MG63 (cell line): ENCODE results near the gene CXXC1. TPM values are rescaled to one million over a fixed set of nuclear protein-coding genes. Genes with fewer than 3 reads are reported as not detected.
A peak's percentile ranks its signal among the peaks of the same experiment; 100 is the strongest.
"Not testable (repeated sequence)": the region's sequence is repeated elsewhere in the genome, so short reads cannot be mapped to it uniquely, and the experiment has no call there.

Experiments
- DNase-seq: peaks from one replicate; pipeline ENCODE4 v3.0.0-alpha.2; 2020
- H3K27me3 ChIP-seq: fragments of 250-450 bp; sonication (Bioruptor Pico); 2 replicates; pipeline ENCODE4 v1.5.1; 2020; ENCODE audit warnings: mild to moderate bottlenecking, moderate library complexity
- H3K36me3 ChIP-seq: fragments of 250-450 bp; sonication (Bioruptor Pico); 2 replicates; pipeline ENCODE4 v1.5.1; 2020; ENCODE audit warnings: mild to moderate bottlenecking, moderate library complexity
- H3K4me3 ChIP-seq: fragments of 250-450 bp; sonication (Bioruptor Pico); 2 replicates; pipeline ENCODE4 v1.5.1; 2020; ENCODE audit warnings: mild to moderate bottlenecking, moderate library complexity
- H3K9me3 ChIP-seq: fragments of 250-450 bp; sonication (Bioruptor Pico); 2 replicates; pipeline ENCODE4 v1.5.1; 2020; ENCODE audit warnings: mild to moderate bottlenecking, moderate library complexity
- total RNA-seq: library from RNA; depleted of rRNA; stranded (reverse); fragments of >200 nt; shearing (Covaris generic); gene quantifications from 2 replicates; pipeline ENCODE4 v1.2.3, GENCODE V29; 2014; ENCODE audit warnings: low replicate concordance

The CXXC1 gene
- total RNA-seq, 1 experiment from 2014 or later: 59.3 TPM

DNA sequence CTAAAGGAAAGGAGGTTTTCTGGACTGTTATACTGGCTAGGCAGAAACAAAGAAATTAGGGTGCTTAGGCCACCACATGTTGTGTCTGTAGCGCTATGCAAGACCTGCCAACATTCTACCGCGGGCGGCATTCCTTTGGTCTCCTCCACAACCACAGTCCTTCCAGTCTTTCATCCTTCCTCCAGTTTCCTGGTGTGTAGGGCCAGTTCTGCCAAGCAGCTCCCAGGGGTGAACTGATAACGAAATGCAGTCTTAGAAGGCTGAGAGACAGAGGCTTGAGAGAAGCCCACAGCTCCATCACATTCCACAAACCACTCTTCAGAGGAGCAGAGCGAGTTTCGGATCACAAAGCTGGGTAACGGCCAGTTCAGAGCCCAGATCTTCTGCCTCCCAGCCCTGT is 19.5 kb upstream of the CXXC1 start:
- no peaks in the 10 kb centered on the region; the same call in 1 of the 2 replicates for H3K27me3 ChIP-seq
- no peak for DNase-seq
- H3K9me3 ChIP-seq: peaks cover 6% of the 10 kb centered on the region
- no peaks in the 10 kb centered on the region for H3K36me3 ChIP-seq
- no peak overlapping the region; the same call in 1 of the 2 replicates for H3K4me3 ChIP-seq

- Histone ChIP-seq H3K9me3 (peaks cover 6% of the 10 kb centered on the region), H3K36me3 (no peaks in the 10 kb centered on the region), H3K27me3 (no peaks in the 10 kb centered on the region; the same call in 1 of the 2 replicates), H3K4me3 (no peak overlapping the region)
- no peak for DNase-seq
Measured at GRCh38 chr18:50301074-50301473, 13.6 kb upstream of the CXXC1 start.

DNA sequence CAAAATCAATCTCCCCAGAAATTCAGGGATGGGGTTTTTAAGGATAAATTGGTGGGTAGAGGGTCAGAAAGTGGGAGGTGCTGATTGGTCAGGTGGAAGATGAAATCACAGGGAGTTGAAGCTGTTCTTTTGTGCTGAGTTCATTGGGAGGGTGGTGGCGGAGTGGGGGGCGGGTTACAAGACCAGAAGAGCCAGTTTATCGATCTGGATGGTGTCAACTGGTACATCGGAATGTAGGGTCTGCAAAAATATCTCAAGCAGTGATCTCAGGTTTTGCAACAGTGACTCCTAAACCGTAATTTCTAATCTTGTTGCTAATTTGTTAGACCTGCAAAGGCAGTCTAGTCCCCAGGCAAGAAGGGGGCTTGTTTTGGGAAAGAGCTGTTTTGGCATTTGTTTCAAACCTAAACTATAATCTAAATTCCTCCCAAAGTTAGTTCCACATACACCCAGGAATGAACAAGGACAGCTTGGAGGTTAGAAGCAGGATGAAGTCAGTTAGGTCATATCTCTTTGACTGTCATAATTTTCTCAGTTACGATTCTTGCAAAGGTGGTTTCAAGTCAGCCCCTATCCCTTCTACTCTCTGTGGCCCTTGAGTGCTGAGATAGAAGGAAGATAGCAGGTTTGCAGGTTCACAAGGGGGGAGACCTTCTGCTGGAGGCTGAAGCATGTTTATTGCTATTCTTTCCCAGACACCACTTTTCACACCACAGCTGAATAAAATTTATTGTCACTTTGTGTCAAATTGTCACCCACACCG is 12.3 kb upstream of the CXXC1 start:
- H3K9me3 ChIP-seq: peaks cover under 1% of the 10 kb centered on the region
- H3K27me3 ChIP-seq: no peaks in the 10 kb centered on the region; the same call in 1 of the 2 replicates
- no peak overlapping the region for H3K4me3 ChIP-seq
- H3K36me3 ChIP-seq: no peaks in the 10 kb centered on the region
- no peak for DNase-seq

- Histone ChIP-seq H3K9me3 (no peaks in the 10 kb centered on the region), H3K4me3 (no peak overlapping the region), H3K36me3 (no peaks in the 10 kb centered on the region), H3K27me3 (no peaks in the 10 kb centered on the region)
- DNase-seq: no peak
Measured at GRCh38 chr18:50298443-50299284, 11.2 kb upstream of the CXXC1 start.

GRCh38 chr18:50297621-50298442 is 10.3 kb upstream of the CXXC1 start:
- peak; percentile 36 for DNase-seq
- no peaks in the 10 kb centered on the region for H3K9me3 ChIP-seq
- peak overlapping the region; percentile 6; the same call in 1 of the 2 replicates for H3K4me3 ChIP-seq
- H3K27me3 ChIP-seq: no peaks in the 10 kb centered on the region
- no peaks in the 10 kb centered on the region for H3K36me3 ChIP-seq

DNA sequence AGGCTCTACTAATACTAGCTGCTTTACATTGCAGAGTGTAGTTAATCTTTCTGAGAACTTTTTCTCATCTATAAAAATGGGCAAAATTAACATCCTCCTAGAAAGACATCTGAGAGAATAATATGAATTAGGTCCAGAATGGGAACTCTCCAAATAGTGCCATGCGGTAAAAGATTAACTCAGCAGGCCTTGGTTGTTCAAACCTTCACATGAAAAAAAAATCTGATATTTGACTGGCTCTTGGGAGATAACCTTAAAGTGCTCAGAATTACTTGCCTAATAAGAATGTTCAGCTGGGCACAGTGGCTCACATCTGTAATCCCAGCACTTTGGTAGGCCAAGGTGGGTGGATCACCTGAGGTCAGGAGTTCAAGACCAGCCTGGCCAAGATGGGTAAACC is 5.5 kb upstream of the CXXC1 start:
- DNase-seq: no peak
- Histone ChIP-seq H3K36me3 (no peaks in the 10 kb centered on the region), H3K4me3 (no peak overlapping the region), H3K9me3 (no peaks in the 10 kb centered on the region), H3K27me3 (no peaks in the 10 kb centered on the region)

GRCh38 chr18:50289108-50289443 is 1.6 kb upstream of the CXXC1 start:
- Histone ChIP-seq H3K36me3 (peaks cover 10% of the 10 kb centered on the region), H3K4me3 (no peak overlapping the region), H3K9me3 (no peaks in the 10 kb centered on the region), H3K27me3 (no peaks in the 10 kb centered on the region)
- no peak for DNase-seq

- H3K9me3 ChIP-seq, DNase-seq, H3K27me3 ChIP-seq: not testable (repeated sequence)
- Histone ChIP-seq H3K36me3 (peaks cover 16% of the 10 kb centered on the region), H3K4me3 (peak overlapping the region; percentile 74)
Measured at GRCh38 chr18:50288348-50289107, 1.0 kb upstream of the CXXC1 start.

GRCh38 chr18:50287028-50287440 is 458 bp downstream of the CXXC1 start:
- no peaks in the 10 kb centered on the region for H3K9me3 ChIP-seq
- no peak for DNase-seq
- H3K4me3 ChIP-seq: peak overlapping the region; percentile 74
- peaks cover 28% of the 10 kb centered on the region for H3K36me3 ChIP-seq
- H3K27me3 ChIP-seq: no peaks in the 10 kb centered on the region

DNA sequence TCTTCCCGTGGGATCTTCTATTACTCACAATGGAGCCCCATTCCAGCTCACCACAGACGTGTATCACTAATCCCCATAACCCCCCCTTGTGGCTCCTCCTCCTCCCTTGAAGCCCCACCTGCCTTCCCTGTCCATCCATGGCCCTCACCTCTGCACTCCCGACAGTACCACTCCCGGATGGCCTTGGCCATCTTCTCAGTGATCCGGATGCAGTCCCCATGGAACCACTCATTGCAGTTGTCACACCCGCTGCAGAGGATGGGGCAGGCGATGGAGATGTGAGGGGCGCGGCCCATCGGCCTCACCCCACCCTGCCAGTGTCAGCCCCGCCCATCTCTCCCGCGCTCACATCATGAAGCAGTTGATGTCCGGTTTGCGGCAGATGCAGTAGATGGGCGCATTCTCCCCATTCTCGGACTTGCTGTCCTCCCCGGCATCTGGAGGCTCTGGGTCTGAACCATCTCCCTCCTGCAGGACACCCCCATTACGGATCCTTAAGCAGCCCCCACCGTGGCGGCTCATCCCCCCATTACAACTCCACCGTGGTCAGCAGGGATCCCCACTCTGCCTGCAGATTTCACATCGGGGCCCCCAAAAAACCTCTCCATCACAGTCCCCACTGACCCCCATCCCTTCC is 983 bp downstream of the CXXC1 start:
- H3K36me3 ChIP-seq: peaks cover 31% of the 10 kb centered on the region
- peak overlapping the region; percentile 74 for H3K4me3 ChIP-seq
- no peaks in the 10 kb centered on the region for H3K27me3 ChIP-seq
- H3K9me3 ChIP-seq: no peaks in the 10 kb centered on the region
- DNase-seq: peak; percentile 46

DNA sequence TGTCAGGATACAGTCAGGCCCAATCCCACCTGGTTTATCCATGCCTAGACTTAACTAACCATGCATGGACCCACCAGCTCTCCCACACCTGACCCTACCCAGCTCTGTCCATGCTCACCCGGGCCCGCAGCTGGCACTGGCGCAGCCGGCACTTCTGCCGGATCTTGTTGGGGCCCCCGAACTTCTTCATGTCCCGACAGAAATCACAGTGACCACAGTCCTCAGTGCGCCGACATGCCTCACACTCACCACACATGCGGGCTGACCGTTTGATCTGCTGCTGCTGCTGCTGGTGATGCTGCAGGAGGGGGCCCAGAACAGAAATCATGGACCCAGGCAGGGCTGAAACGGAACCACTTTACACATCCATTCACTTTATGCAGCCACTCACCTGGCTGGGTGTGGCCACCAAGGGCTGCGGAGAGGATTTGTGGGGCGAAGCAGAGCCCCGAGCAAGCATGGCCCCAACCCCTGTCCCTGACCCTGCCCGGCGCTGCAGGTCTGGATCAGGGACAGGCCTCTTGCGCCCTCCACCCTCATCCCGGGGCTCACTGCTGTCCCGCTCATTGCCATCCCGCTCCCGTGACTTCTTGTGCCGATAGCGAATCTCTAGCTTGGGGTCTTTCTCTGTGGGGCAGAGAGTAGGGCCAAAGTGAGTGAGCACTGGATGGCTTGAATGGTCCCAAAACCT is 1.7 kb downstream of the CXXC1 start:
- no peak for DNase-seq
- Histone ChIP-seq H3K36me3 (peaks cover 36% of the 10 kb centered on the region), H3K4me3 (no peak overlapping the region), H3K9me3 (no peaks in the 10 kb centered on the region), H3K27me3 (no peaks in the 10 kb centered on the region)

- Histone ChIP-seq H3K36me3 (peaks cover 36% of the 10 kb centered on the region), H3K4me3 (no peak overlapping the region), H3K27me3 (no peaks in the 10 kb centered on the region), H3K9me3 (no peaks in the 10 kb centered on the region)
- DNase-seq: no peak
Measured at GRCh38 chr18:50285071-50285470, 2.4 kb downstream of the CXXC1 start.

DNA sequence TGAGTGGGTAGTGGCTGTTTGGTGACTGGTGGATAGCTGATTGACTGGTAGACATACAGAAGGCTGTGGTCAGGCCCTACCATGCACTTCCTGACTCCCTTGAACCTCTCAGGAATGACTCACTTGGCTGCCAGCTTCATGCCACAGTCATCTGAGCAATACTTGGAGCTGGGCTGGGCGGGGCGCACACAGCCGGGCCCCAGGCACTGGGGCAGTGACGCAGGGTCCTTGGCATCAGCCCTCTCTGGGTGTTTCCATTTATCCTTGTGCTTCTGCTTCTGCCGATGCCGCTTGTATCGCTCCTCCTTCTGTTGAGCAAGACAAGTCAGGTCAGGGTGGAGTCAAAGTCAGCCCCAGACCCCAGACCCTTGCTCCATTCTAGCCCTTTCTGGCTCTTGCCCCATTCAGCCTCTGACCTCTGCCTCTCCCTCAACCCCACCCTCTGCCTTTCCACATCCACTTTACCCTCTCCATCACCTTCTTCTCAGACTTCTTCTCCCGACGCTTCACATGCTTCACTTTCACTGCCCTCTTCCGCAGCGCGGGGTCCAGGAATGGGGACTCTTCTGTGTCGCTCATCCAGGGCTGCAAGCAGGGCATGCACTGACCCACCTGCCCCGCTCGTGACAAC is 3.1 kb downstream of the CXXC1 start:
- H3K27me3 ChIP-seq: no peaks in the 10 kb centered on the region
- H3K4me3 ChIP-seq: no peak overlapping the region
- DNase-seq: peak; percentile 94
- peaks cover 38% of the 10 kb centered on the region for H3K36me3 ChIP-seq
- no peaks in the 10 kb centered on the region for H3K9me3 ChIP-seq

DNA sequence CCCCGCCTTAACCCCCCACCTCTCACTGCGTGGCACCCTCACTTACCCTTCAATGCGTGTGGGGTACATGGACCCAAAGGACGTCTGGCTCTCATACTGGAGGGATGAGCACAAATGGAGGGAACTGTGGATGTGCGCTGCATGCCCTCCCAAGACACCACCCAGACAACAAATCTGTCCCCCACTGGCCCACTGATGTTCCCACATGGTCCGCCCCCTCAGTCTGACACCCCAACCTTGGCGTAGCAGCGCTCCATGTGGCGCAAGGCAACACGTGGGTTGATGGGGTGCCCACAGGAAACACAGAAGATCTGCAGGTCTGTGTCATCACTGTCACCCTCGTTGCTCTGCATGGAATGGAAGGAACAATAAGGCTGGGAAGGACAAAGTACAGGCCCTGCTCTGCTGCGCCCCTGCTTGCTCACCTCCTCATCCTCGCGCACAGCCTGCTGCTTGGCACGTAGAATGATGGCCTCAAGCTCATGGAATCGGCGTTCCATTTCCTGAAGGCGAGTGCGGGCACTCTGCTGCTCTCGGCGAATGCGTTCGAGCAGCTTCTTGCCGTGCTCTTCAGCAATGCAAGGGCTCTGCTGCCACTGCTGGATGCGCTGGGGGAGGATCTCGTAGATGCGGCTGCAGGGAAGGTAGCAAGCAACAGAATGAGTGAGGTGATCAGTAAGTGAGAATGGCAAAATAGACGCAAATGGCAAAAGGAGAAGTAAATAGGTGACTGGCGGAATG is 3.9 kb downstream of the CXXC1 start:
- no peak for DNase-seq
- no peak overlapping the region for H3K4me3 ChIP-seq
- H3K27me3 ChIP-seq: no peaks in the 10 kb centered on the region
- peaks cover 44% of the 10 kb centered on the region for H3K36me3 ChIP-seq
- no peaks in the 10 kb centered on the region for H3K9me3 ChIP-seq
